Neural progenitor cell (in vitro differentiated cells): Measurements from ENCODE around the gene DNAJC24.

Experiments used
- CTCF ChIP-seq: fragments of 200-600 bp; sonication (generic); IDR thresholded peaks from 2 replicates; pipeline ENCODE4 v1.5.1; 2017; ENCODE audit warnings: antibody characterized with exemption, mild to moderate bottlenecking
- EZH2 ChIP-seq: fragments of 200-600 bp; sonication (generic); IDR thresholded peaks from 2 replicates; pipeline ENCODE4 v1.6.1; 2017; ENCODE audit warnings: antibody characterized with exemption, mild to moderate bottlenecking, moderate library complexity
- EZH2phosphoT487 ChIP-seq: fragments of 200-600 bp; sonication (generic); IDR thresholded peaks from 2 replicates; pipeline ENCODE4 v1.6.1; 2017; ENCODE audit warnings: antibody characterized with exemption

DNA sequence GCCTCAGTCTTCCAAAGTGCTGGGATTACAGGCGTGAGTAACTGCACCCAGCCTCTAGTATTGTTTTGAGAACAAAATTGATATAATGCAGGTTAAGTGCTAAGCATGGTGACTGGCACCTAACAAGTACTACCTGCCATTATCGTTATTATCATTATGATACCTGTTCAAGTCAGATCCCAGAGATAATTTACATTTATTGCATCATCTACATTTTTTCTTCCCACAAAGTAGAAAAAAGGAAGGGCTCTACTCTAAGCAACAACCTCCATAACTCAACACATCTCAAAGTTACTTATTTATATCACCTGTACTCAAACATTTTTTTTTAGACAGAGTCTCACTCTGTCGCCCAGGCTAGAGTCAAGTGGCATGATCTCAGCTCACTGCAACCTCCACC, 42.2 kb upstream of the DNAJC24 start:
- TF ChIP-seq CTCF: no peak
- TF ChIP-seq EZH2: no peak
- no peak for TF ChIP-seq EZH2phosphoT487
